Urinary bladder (tissue), 4 donors: Measurements from ENCODE around the gene ROR1. TPM values are rescaled to one million over a fixed set of nuclear protein-coding genes. Genes with fewer than 3 reads are reported as not detected.

Experiments used
- DNase-seq: peaks from one replicate; pipeline ENCODE4 v3.0.0-alpha.2; 2015; ENCODE audit errors: extremely low spot score
- H3K27ac ChIP-seq: one replicate; pipeline ENCODE4 v1.5.1; 2013; ENCODE audit warnings: low read depth, mild to moderate bottlenecking, moderate library complexity
- H3K36me3 ChIP-seq: one replicate; pipeline ENCODE4 v1.6.1; 2013; ENCODE audit warnings: mild to moderate bottlenecking, moderate library complexity; ENCODE audit not compliant: insufficient read depth
- H3K4me1 ChIP-seq: one replicate; pipeline ENCODE4 v1.6.1; 2013; ENCODE audit warnings: mild to moderate bottlenecking, moderate library complexity; ENCODE audit not compliant: insufficient read depth
- H3K4me3 ChIP-seq: one replicate; pipeline ENCODE4 v1.5.1; 2013; ENCODE audit warnings: low read depth, low read length
- WGBS: extraction: QIAGEN DNeasy Blood & Tissue Kit; methylation state at CpG from one replicate; pipeline ENCODE4 v1.1.7; 2013; 5-methylcytosine and 5-hydroxymethylcytosine counted together
- polyA plus RNA-seq: library from polyadenylated mRNA; stranded (reverse); fragments of 200-250 nt; gene quantifications from one replicate; pipeline ENCODE4 v1.2.3, GENCODE V29; 2013
- total RNA-seq: library from RNA; depleted of rRNA; stranded (reverse); fragments of >200 nt; gene quantifications from one replicate; pipeline ENCODE4 v1.2.3, GENCODE V29; 2014
- donor health status: healthy with polysubstance abuse.
- donor health status: healthy.

Gene ROR1
- total and polyA plus RNA-seq, 2 donors = 5.9 to 33.2 TPM

DNA sequence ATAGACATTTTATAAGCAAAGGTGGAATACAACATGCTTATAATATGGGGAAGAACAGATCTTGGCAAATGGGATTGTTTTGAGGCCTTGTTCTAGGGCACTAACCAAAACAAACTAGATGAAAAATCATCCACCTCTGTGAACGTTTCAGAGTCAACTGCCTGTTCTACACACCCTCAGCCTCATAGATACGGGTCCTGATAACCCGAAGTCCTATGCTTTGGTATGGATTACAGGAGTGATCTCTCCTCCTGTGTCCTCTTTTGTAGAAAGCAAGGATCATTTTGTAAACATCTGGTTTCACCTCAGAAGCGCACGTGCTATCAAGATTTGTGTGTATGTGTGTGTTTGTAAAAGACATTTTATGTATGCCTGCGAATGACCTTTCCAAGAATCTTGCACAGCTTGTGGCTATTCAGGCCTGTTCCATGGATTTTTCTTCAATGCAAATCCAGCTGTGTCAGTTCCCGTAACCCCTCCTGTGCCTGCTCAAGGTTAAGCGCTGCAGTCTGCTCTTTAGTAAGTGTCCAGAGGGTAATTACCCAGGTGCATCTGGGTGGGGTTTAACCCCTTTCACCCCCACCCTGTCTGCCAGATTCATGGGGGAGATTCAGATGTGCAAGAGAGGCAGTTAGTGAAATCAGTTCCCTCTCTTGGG, 132.4 kb downstream of the ROR1 start:
- Histone ChIP-seq H3K4me3 (no peak overlapping the region), H3K36me3 (no peaks in the 10 kb centered on the region), H3K27ac (no peak overlapping the region), H3K4me1 (no peaks in the 10 kb centered on the region)
- no peak for DNase-seq
- 60% methylated on average over 8 of the region's 8 CpGs for WGBS

DNA sequence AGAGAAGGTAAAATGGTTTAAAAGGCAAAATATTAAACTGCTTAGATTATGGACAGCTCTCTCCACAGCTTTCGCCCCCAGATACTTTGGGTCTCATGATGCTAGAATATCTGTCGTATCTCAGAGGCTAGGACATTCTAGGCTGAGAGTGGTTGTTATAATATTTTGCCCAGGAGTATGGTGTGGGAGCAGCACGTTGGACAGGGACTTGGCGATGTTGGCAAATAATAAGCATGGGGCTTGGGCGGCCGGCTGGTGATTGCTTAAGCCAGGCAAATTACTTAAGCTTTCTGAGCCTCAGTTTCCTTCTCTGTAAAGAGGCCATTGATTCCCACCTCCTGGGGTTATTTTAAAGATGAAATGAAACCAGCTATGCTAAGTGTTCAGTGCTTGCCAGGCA, 133.2 kb downstream of the ROR1 start:
- no peak for DNase-seq
- Histone ChIP-seq H3K4me1 (no peaks in the 10 kb centered on the region), H3K4me3 (no peak overlapping the region), H3K27ac (no peak overlapping the region), H3K36me3 (no peaks in the 10 kb centered on the region)
- WGBS = 92% methylated on average over 6 of the region's 6 CpGs

DNA sequence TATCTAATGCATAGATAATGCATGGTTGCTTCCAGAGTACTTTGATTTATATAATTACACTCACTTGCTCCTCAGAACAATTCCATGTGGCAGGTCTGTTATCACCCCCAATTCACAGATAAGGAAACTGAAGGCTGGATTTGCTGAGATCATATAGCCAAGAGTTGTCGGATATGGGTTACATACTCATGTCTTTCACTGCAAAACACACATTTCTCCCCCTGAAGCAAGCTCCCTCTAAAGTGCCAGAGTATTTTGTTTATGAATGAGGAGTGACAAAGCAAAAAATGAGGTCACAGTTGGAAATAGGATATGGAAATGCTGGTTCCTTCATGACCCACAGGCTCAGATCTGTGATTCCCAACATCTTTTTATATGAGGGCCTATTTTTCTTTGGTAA, 134.2 kb downstream of the ROR1 start:
- DNase-seq = no peak
- 83% methylated on average over 1 of the region's 1 CpG for WGBS
- H3K4me3 ChIP-seq = no peak overlapping the region
- no peaks in the 10 kb centered on the region for H3K36me3 ChIP-seq
- no peak overlapping the region for H3K27ac ChIP-seq
- no peaks in the 10 kb centered on the region for H3K4me1 ChIP-seq

DNA sequence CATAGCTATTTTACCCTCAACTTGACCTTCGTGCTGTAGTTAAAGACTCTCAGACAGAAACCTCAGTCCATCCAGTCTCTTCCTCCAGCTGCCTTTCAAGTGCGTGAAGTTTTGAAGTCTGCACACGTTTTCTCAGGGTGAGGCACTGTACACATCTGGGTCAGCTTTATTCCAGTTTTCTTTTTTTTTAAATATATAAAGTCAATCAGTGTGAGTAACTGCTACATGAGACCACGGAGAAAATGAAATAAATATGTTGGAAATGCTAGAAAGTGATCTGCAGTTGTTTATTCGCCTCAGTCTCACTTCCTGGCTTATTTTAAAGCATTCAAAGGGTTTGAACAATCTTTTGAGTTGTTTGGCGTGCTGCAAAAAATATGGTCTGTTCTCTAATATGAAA, 135.7 kb downstream of the ROR1 start:
- no peak for DNase-seq
- H3K4me1 ChIP-seq = no peaks in the 10 kb centered on the region
- 73% methylated on average over 6 of the region's 6 CpGs for WGBS
- no peaks in the 10 kb centered on the region for H3K36me3 ChIP-seq
- no peak overlapping the region for H3K27ac ChIP-seq
- H3K4me3 ChIP-seq = no peak overlapping the region

DNA sequence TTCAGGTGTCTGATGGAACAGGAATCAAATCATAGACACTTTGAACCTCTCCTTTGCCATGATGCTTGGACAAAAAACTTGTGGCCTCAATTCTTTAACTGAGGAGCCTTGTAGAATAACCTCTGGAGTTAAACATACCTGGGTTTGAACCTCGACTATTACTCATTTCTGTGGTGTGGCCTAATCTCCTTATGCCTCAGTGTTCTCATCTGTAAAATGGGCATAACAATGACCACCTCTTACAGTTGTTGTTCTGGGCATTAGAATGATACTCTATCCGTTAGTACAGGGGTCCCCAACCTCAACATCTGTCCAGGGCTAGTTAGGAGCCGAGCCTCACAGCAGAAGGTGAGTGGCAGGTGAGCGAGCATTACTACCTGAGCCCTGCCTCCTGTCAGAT, 137.2 kb downstream of the ROR1 start:
- Histone ChIP-seq H3K27ac (no peak overlapping the region), H3K4me1 (no peaks in the 10 kb centered on the region), H3K36me3 (no peaks in the 10 kb centered on the region), H3K4me3 (no peak overlapping the region)
- DNase-seq = no peak
- WGBS = 93% methylated on average over 4 of the region's 4 CpGs

DNA sequence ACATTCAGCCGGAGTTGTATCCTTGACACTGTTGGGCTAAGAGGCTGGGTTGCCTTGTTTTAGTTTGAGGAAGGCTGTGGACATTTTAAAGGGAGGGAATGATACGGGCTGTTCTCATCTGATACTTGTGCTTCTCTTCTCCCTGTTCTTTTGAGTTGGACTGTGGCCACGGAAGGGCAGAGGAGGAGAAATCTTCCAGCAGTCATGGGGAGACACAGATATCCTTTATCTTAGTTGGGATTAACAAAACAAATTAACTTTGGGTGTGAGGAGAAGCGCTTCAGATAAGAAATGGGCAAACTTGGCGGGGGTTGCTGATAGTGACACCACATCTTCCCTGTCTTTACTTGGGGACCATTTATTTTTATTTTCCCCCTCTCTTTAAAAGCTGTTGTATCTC, 138.8 kb downstream of the ROR1 start:
- no peaks in the 10 kb centered on the region for H3K4me1 ChIP-seq
- H3K4me3 ChIP-seq = no peak overlapping the region
- DNase-seq = no peak
- 63% methylated on average over 5 of the region's 5 CpGs for WGBS
- no peaks in the 10 kb centered on the region for H3K36me3 ChIP-seq
- no peak overlapping the region for H3K27ac ChIP-seq

DNA sequence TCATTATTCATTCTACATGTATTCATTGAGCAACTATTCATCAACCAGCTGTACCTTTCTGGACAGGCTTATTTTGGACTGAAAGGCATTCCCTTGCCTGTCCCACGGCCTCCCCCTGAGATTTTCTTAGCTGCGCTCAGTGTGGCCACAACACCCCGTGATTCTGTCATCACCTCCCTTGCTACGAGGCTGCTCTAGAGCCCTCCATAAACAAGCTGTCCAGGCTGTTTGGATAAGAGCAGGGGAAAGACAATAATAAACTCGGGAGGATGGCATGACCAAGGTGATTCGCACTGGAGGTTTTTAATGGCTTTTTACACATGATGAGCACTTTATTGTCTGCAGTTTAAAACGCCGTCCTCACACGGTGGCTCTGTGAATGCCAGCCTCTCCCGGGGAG, 139.7 kb downstream of the ROR1 start:
- Histone ChIP-seq H3K27ac (no peak overlapping the region), H3K4me1 (no peaks in the 10 kb centered on the region), H3K4me3 (no peak overlapping the region), H3K36me3 (no peaks in the 10 kb centered on the region)
- DNase-seq = no peak
- WGBS = 41% methylated on average over 10 of the region's 10 CpGs

DNA sequence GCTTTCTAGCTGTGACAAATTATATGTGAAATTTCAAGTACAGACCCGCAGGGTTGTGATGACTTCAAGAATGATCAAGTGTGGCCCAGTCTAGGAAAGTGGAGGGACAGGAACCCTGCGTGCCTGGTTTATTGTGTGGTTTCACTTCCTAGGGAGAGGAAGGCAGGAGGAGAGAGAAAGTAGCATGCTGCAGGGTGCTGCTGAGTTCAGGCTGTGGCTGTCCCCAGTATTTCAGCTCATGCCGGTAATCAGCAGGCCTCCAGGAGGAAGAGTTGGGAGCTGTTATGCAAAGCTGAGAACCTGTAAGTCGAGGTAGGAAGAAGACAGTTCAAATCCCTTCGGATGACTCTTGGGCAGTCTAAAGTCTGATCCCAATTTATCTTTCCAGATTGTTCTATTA, 140.4 kb downstream of the ROR1 start:
- 80% methylated on average over 5 of the region's 5 CpGs for WGBS
- H3K4me3 ChIP-seq = no peak overlapping the region
- H3K27ac ChIP-seq = no peak overlapping the region
- H3K4me1 ChIP-seq = no peaks in the 10 kb centered on the region
- no peak for DNase-seq
- H3K36me3 ChIP-seq = no peaks in the 10 kb centered on the region

DNA sequence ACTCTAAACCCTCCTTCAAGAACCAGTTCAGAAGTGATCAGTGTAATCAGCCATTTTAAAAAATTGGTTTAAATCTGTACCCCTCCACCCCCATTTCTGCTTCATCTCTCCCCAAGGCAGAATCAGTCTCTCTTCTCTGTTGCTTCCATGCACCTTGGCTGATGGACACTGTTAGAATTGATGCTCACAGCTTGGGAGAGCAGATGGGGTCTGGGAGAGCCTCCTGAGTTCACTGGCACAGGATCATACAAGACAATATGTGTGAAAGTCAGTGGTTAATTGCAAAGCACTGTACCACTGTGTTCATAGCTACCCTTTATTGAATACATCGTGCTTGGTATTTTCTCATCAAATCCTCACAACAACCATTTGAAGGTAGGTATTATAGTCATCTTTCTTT, 140.9 kb downstream of the ROR1 start:
- no peak for DNase-seq
- H3K27ac ChIP-seq = no peak overlapping the region
- H3K36me3 ChIP-seq = no peaks in the 10 kb centered on the region
- H3K4me3 ChIP-seq = no peak overlapping the region
- WGBS = 97% methylated on average over 1 of the region's 1 CpG
- H3K4me1 ChIP-seq = no peaks in the 10 kb centered on the region

DNA sequence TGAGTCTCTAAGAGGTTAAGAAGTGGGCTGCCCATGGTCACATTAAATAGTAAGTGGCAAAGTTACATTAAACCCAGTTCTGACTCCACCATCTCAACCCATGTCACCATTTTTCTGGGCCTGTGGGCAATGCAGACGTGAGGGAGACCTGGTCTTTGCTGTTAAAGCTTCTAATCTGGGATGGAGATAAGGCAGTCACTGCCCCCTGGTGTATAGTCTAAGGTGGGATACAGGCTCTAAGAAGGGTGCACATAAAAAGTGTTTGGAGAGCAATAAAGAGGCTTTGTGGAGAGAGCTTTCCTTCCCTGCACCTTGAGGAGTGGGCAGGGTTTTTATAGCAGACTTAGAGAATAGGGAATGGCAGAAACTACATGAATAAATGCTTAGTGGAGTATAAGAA, 141.3 kb downstream of the ROR1 start:
- DNase-seq = no peak
- Histone ChIP-seq H3K4me1 (no peaks in the 10 kb centered on the region), H3K36me3 (no peaks in the 10 kb centered on the region), H3K27ac (no peak overlapping the region), H3K4me3 (no peak overlapping the region)
- WGBS = 84% methylated on average over 1 of the region's 1 CpG

DNA sequence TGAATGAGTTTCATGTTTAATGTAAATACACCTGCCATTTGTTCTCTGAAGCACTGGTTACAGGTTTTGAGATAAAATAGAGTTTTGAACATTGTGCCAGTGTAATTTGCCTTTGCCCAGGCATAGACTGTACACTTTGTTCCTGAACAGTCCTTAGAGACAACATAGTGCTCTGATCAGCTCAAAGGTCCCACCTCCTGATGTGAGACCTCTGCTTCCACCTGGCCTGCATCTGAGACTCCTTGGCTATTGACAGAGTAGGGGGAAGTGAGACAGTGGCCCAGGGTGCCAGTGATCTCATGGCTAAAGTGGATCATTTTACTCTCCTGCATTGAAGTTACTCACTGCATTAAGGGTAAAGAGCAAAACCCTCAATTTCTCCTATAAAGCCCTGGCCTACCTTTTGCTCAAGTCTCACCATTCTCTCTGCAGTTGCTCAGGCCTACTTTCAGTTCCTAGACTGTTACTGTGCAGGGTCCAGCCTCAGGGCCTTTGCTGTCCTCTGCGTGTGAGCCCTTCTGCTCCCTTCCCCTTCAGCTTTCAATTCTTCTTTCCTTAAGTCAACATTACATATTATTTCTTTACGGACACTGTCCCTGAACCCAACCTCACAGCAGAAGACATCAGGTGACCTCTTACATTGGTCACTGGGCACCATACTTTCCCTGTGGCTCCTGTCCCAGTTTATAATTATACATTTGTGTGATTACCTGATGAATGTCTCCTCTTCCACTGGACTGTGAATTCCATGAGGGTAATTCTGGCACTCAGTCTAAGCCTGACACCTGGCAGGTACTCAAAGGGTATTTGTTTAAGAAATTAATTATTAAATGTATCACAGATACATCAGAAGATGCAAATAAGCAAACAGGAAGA, 142.9 kb downstream of the ROR1 start:
- no peaks in the 10 kb centered on the region for H3K4me1 ChIP-seq
- no peaks in the 10 kb centered on the region for H3K36me3 ChIP-seq
- H3K27ac ChIP-seq = no peak overlapping the region
- no peak overlapping the region for H3K4me3 ChIP-seq
- WGBS = 95% methylated on average over 2 of the region's 2 CpGs
- DNase-seq = no peak

DNA sequence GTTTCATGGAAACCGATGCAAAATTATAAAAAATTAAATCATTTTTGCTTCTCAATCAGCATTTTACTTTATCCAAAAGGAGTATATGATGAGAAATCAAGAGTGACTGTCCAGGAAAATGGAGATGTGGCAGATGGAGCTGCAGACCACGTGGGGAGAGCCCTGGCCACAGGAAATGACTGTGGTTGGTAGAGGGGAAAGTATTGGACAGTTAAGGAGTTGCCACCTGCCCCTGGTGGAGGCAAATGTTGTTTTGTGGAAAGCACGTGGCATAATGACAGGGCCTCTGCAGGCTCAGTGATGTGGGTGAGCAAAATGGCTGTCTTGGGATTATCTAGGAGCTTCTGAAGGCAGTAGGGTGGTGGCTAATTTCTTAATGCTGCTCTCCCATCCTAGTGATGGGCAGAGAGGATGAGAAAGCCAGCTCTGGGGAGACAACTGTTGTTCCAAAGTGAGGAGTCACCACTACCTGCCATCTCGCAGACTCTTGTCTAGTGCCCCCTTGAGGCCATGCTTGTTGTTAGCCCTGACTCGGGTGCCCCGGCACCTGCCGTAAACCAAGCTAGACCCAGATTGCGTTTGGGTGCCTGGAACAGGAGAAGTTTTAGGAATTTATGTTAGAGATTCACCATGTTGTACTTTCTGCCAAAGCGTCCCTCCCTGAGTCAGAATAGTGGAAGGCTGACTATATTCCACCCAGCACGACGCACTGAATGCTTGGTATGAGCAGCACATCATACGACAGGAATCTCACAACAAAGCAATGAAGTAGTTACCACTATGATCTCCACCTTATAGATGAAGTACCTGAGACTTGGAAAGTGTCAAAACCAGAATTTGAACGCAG, 144.0 kb downstream of the ROR1 start:
- Histone ChIP-seq H3K36me3 (no peaks in the 10 kb centered on the region), H3K4me1 (no peaks in the 10 kb centered on the region), H3K4me3 (no peak overlapping the region), H3K27ac (no peak overlapping the region)
- DNase-seq = no peak
- WGBS = 86% methylated on average over 13 of the region's 13 CpGs

DNA sequence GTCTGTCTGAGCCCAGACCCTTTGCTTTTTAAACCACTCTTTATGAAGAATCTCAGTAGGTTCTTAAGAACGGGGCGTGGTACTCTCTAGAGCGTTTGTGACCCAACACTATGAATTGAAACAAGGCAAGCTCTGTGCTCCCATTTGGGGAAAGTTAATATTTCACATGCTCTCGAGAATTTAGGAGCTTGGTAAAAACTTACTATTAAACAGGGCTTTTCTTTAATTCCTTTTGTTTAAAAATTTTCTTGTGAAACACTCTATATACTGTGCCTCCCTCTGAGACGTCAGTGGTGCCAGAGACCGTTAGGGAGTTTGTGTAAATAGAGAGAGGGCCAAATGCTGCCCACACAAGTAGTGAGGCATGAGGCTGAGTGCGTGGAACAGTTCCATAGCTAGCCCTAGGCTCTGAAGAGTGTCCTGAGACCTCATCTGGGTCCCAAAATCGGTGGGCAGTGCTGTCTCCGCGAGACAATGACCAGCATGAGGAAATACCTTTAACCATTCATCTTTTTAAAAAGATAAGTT, 144.7 kb downstream of the ROR1 start:
- WGBS = 80% methylated on average over 10 of the region's 10 CpGs
- Histone ChIP-seq H3K4me1 (no peaks in the 10 kb centered on the region), H3K4me3 (no peak overlapping the region), H3K27ac (no peak overlapping the region), H3K36me3 (no peaks in the 10 kb centered on the region)
- DNase-seq = no peak
